SU-DHL-6 (cell line): ENCODE results near the gene SCLY.

ENCODE experiments used
- EZH2phosphoT487 ChIP-seq: fragments of 200-600 bp; sonication (generic), shearing (Covaris generic); conservative IDR thresholded peaks from 2 replicates; pipeline ENCODE4 v1.6.1; 2018; ENCODE audit warnings: mild to moderate bottlenecking, antibody characterized with exemption, low read length, moderate library complexity, mixed read lengths
- TF ChIP-seq, protein P1 (sequence below): fragments of 200-600 bp; sonication (generic); IDR thresholded peaks from one replicate; pipeline ENCODE4 v1.5.1; 2017; ENCODE audit warnings: antibody characterized with exemption, mild to moderate bottlenecking, low read length, moderate library complexity; ENCODE audit not compliant: insufficient read depth, poor library complexity, severe bottlenecking

DNA sequence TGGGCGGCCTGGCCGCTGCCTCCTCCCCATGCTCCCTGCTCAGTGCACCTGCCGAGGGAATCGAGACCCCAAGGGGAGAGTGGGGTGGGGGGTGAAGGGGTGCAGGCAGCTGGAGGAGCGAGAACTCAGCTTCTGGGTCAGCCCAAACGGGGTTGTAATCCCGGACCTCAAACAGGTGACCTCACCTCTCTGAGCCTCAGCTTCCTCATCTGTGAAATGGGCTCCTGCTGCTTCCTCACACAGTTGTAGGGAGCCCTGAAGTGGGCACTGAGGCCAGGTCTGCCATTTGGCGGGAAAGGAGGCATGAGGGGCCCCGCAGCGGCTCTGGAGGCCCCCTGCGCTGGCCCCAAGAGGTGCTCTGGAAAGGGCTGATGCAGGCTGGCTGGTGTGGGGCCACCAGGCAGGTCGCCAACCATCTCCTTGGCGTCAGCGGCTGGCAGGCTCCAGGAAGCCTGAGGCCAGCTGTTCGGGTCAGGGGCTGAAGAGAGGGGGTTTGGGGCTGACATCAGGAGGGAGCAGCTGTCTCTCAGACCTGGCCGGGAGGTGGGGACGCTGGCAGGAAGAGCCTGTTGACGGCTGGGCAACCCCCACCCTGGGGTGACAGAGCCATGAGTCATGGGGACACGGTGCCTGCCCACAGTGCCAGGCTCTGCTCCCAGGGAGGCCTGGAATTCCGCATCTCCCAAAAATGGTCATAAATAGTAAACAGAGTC lies 82.6 kb downstream of the SCLY start:
- TF ChIP-seq, protein P1, sequence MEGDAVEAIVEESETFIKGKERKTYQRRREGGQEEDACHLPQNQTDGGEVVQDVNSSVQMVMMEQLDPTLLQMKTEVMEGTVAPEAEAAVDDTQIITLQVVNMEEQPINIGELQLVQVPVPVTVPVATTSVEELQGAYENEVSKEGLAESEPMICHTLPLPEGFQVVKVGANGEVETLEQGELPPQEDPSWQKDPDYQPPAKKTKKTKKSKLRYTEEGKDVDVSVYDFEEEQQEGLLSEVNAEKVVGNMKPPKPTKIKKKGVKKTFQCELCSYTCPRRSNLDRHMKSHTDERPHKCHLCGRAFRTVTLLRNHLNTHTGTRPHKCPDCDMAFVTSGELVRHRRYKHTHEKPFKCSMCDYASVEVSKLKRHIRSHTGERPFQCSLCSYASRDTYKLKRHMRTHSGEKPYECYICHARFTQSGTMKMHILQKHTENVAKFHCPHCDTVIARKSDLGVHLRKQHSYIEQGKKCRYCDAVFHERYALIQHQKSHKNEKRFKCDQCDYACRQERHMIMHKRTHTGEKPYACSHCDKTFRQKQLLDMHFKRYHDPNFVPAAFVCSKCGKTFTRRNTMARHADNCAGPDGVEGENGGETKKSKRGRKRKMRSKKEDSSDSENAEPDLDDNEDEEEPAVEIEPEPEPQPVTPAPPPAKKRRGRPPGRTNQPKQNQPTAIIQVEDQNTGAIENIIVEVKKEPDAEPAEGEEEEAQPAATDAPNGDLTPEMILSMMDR, result no peak
- TF ChIP-seq EZH2phosphoT487, result no peak
